ENCODE results near the gene DHX34.
"Not testable (repeated sequence)": the region's sequence is repeated elsewhere in the genome, so short reads cannot be mapped to it uniquely, and the experiment has no call there.

Gene DHX34

GRCh38 chr19:47330466-47330869, 18.6 kb upstream of the DHX34 start:
- H3K4me3 ChIP-seq (ENCODE audit: insufficient read length, low read depth), result no peak overlapping the region
- TF ChIP-seq SUZ12 (IDR thresholded peaks at IDR 0.05; ENCODE audit: extremely low read depth, insufficient read depth, insufficient read length) (no peak), ZNF274 (IDR thresholded peaks at IDR 0.05; ENCODE audit: low read depth, low read length) (no peak), YY1 (IDR thresholded peaks at IDR 0.05; ENCODE audit: insufficient read depth, insufficient read length) (no peak)

GRCh38 chr19:47331490-47331889, 17.6 kb upstream of the DHX34 start:
- H3K27me3 ChIP-seq (ENCODE audit: insufficient read depth, insufficient read length), result no peaks in the 10 kb centered on the region
- H3K4me3 ChIP-seq (ENCODE audit: insufficient read length, low read depth), result no peak overlapping the region
- no peaks in the 10 kb centered on the region for H3K4me1 ChIP-seq (ENCODE audit: insufficient read depth, insufficient read length)
- H3K9me3 ChIP-seq (ENCODE audit: insufficient read depth, low read length), result no peaks in the 10 kb centered on the region
- no peaks in the 10 kb centered on the region for H3K36me3 ChIP-seq (ENCODE audit: insufficient read depth, insufficient read length, low read length)
- no peak overlapping the region for H3K9ac ChIP-seq (ENCODE audit: insufficient read length, low read depth)
- DNase-seq (ENCODE audit: low read depth, low spot score), result no peak
- TF ChIP-seq ZNF274 (IDR thresholded peaks at IDR 0.05; ENCODE audit: low read depth, low read length), result no peak
- TF ChIP-seq YY1 (IDR thresholded peaks at IDR 0.05; ENCODE audit: insufficient read depth, insufficient read length), result no peak
- TF ChIP-seq SUZ12 (IDR thresholded peaks at IDR 0.05; ENCODE audit: extremely low read depth, insufficient read depth, insufficient read length), result no peak

More at GRCh38 chr19:47330466-47330869, 18.6 kb upstream of the DHX34 start:
- Histone ChIP-seq H3K36me3 (ENCODE audit: insufficient read depth, insufficient read length, low read length) (no peaks in the 10 kb centered on the region), H3K9ac (ENCODE audit: insufficient read length, low read depth) (no peak overlapping the region), H3K27me3 (ENCODE audit: insufficient read depth, insufficient read length) (no peaks in the 10 kb centered on the region), H3K9me3 (ENCODE audit: insufficient read depth, low read length) (no peaks in the 10 kb centered on the region), H3K4me1 (ENCODE audit: insufficient read depth, insufficient read length) (no peaks in the 10 kb centered on the region)
- DNase-seq (ENCODE audit: low read depth, low spot score), result no peak

DNA sequence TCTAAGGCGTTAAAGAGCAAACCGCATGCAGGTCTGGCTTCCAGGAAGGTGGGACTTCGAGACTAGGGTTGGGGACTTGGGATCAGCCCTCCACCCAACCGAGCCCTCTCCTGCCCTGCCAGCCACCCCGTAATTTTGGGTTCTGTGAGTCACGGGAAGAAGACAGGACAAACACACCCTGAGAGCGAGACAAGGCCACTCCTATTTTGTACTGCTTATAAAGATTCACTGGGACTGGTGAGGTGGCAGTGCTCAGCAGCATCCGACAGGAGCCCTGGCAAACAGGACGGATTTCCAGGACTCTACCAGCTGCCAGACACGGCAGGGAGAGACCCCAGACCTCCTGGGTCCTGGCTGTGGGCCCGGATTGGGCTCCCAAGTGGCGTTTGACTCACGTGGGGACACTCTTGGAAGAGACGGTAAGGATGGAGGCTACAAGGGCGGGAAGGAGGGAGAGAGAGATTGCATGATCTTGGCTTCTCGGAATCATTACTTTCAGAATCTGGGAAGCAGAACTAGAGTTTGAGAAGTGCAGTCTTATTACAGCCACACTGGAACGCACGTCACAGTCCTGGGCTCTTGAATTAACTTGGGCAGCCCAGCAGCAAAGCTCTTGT, 17.1 kb upstream of the DHX34 start, which contains the start of gene C5AR2:
Gene C5AR2 (plus strand): TSS at position 245 of the 617 bp plus-strand sequence. CDS start 8,625 bp downstream, outside the sequence.
- H3K4me3 ChIP-seq (ENCODE audit: insufficient read length, low read depth), result no peak within 1 kb of the TSS
- TF ChIP-seq SUZ12 (IDR thresholded peaks at IDR 0.05; ENCODE audit: extremely low read depth, insufficient read depth, insufficient read length), result no peak
- no peak for TF ChIP-seq YY1 (IDR thresholded peaks at IDR 0.05; ENCODE audit: insufficient read depth, insufficient read length)
- no peak for DNase-seq (ENCODE audit: low read depth, low spot score)
- no peaks in the 10 kb centered on the region for H3K27me3 ChIP-seq (ENCODE audit: insufficient read depth, insufficient read length)
- H3K4me1 ChIP-seq (ENCODE audit: insufficient read depth, insufficient read length), result no peaks in the 10 kb centered on the region
- H3K36me3 ChIP-seq (ENCODE audit: insufficient read depth, insufficient read length, low read length), result no peaks in the 10 kb centered on the region
- no peaks in the 10 kb centered on the region for H3K9me3 ChIP-seq (ENCODE audit: insufficient read depth, low read length)
- no peak within 1 kb of the TSS for H3K9ac ChIP-seq (ENCODE audit: insufficient read length, low read depth)

DNA sequence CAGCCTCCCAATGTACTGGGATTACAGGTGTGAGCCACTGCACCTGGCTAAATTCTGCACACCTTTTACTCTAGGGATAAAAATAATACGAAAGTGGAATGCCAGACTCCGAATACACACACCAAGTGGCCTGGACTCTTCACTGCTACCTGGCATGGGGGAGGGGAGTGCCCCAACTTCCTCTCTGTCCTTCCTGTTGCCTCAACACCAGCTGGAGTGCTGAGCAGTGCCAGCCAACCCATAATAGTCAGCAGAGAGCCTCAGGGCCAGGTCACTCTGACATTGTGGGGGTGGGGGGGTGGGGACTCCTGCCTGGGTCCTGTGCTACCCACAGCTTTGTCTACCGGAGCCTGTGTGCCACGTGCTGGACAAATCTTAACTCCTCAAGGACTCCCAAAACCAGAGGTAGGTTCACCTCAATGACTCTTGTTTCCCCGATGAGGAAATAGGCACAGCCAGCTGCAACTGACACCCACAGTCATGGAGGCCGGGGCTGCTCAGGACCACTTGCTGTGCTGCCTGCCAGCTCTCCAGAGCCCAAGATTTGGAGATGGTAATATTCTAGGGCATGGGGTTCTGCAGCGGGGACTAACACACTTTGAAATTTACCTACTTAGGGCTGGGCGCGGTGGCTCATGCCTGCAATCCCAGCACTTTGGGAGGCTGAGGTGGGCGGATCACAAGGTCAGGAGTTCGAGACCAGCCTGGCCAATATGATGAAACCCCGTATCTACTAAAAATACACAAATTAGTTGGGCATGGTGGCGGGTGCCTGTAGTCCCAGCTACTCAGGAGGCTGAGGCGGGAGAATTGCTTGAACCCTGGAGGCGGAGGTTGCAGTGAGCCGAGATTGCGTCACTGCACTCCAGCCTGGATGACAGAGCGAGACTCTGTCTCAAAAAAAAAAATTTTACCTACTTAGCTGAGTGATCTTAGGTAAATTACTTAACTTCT, 12.1 kb upstream of the DHX34 start:
- not testable (repeated sequence) for H3K9me3 ChIP-seq (ENCODE audit: insufficient read depth, low read length); H3K4me3 ChIP-seq (ENCODE audit: insufficient read length, low read depth); H3K9ac ChIP-seq (ENCODE audit: insufficient read length, low read depth); H3K27me3 ChIP-seq (ENCODE audit: insufficient read depth, insufficient read length); H3K36me3 ChIP-seq (ENCODE audit: insufficient read depth, insufficient read length, low read length); H3K4me1 ChIP-seq (ENCODE audit: insufficient read depth, insufficient read length); DNase-seq (ENCODE audit: low read depth, low spot score)

GRCh38 chr19:47339196-47339880, 9.8 kb upstream of the DHX34 start:
- H3K4me3 ChIP-seq (ENCODE audit: insufficient read length, low read depth), result no peak overlapping the region
- H3K27me3 ChIP-seq (ENCODE audit: insufficient read depth, insufficient read length), result no peaks in the 10 kb centered on the region
- no peak for TF ChIP-seq ZNF274 (IDR thresholded peaks at IDR 0.05; ENCODE audit: low read depth, low read length)
- TF ChIP-seq SUZ12 (IDR thresholded peaks at IDR 0.05; ENCODE audit: extremely low read depth, insufficient read depth, insufficient read length), result no peak
- no peak for TF ChIP-seq YY1 (IDR thresholded peaks at IDR 0.05; ENCODE audit: insufficient read depth, insufficient read length)
- no peaks in the 10 kb centered on the region for H3K36me3 ChIP-seq (ENCODE audit: insufficient read depth, insufficient read length, low read length)
- DNase-seq (ENCODE audit: low read depth, low spot score), result no peak
- H3K9me3 ChIP-seq (ENCODE audit: insufficient read depth, low read length), result no peaks in the 10 kb centered on the region; the same call in 1 of the 2 replicates
- H3K9ac ChIP-seq (ENCODE audit: insufficient read length, low read depth), result no peak overlapping the region
- no peaks in the 10 kb centered on the region for H3K4me1 ChIP-seq (ENCODE audit: insufficient read depth, insufficient read length)

- TF ChIP-seq YY1 (IDR thresholded peaks at IDR 0.05; ENCODE audit: insufficient read depth, insufficient read length), result no peak
- TF ChIP-seq ZNF274 (IDR thresholded peaks at IDR 0.05; ENCODE audit: low read depth, low read length), result no peak
- no peak for TF ChIP-seq SUZ12 (IDR thresholded peaks at IDR 0.05; ENCODE audit: extremely low read depth, insufficient read depth, insufficient read length)
- Histone ChIP-seq H3K9me3 (ENCODE audit: insufficient read depth, low read length) (no peaks in the 10 kb centered on the region; the same call in 1 of the 2 replicates), H3K36me3 (ENCODE audit: insufficient read depth, insufficient read length, low read length) (no peaks in the 10 kb centered on the region), H3K27me3 (ENCODE audit: insufficient read depth, insufficient read length) (no peaks in the 10 kb centered on the region), H3K4me1 (ENCODE audit: insufficient read depth, insufficient read length) (no peaks in the 10 kb centered on the region), H3K9ac (ENCODE audit: insufficient read length, low read depth) (no peak overlapping the region), H3K4me3 (ENCODE audit: insufficient read length, low read depth) (no peak overlapping the region)
- DNase-seq (ENCODE audit: low read depth, low spot score), result no peak
These were observed 8.5 kb upstream of the DHX34 start for GRCh38 chr19:47340477-47341208.

Measured in NT2/D1 (cell line).